GM12865 (cell line): ENCODE measurements around the gene KIAA1328.

ENCODE experiments used
- DNase-seq: peaks from one replicate; pipeline ENCODE4 v3.0.0; 2010; ENCODE audit warnings: low read depth
- H3K4me3 ChIP-seq: 2 replicates; pipeline ENCODE4 v1.5.1; 2011; ENCODE audit warnings: mild to moderate bottlenecking, low read depth, low read length, control low read depth
- CTCF ChIP-seq: IDR thresholded peaks from 2 replicates; pipeline ENCODE4 v1.5.1; 2011; ENCODE audit warnings: low read length, control low read depth, low read depth, inconsistent platforms; ENCODE audit not compliant: insufficient read depth; ENCODE audit errors: missing control alignments

Gene KIAA1328

GRCh38 chr18:37243741-37244140, 414.8 kb downstream of the KIAA1328 start:
- DNase-seq = no peak
- no peak for TF ChIP-seq CTCF
- H3K4me3 ChIP-seq = no peak overlapping the region

GRCh38 chr18:37244618-37245017, 415.7 kb downstream of the KIAA1328 start:
- H3K4me3 ChIP-seq = no peak overlapping the region
- DNase-seq = no peak
- TF ChIP-seq CTCF = no peak

- DNase-seq = peak; percentile 12
- TF ChIP-seq CTCF = no peak
- H3K4me3 ChIP-seq = no peak overlapping the region
Measured at GRCh38 chr18:37246779-37247340, 417.9 kb downstream of the KIAA1328 start.

GRCh38 chr18:37247497-37248161, 418.7 kb downstream of the KIAA1328 start:
- no peak for TF ChIP-seq CTCF
- DNase-seq = no peak
- no peak overlapping the region for H3K4me3 ChIP-seq

- DNase-seq = no peak
- TF ChIP-seq CTCF = no peak
- H3K4me3 ChIP-seq = no peak overlapping the region
Measured at GRCh38 chr18:37248281-37248680, 419.4 kb downstream of the KIAA1328 start.

GRCh38 chr18:37249171-37249886, 420.4 kb downstream of the KIAA1328 start:
- no peak overlapping the region for H3K4me3 ChIP-seq
- no peak for DNase-seq
- no peak for TF ChIP-seq CTCF
